Endothelial cell of umbilical vein (primary cell): ENCODE results near the gene LIPH.

Experiments used
- CTCF ChIP-seq, 2 donors: IDR thresholded peaks; 1 replicate in 1 of 2; 2 replicates in 1 of 2; pipeline ENCODE4 v1.5.1; 2011; ENCODE audit warnings: low read length in 2 of 2, mild to moderate bottlenecking in 2 of 2, moderate library complexity in 2 of 2, control low read depth in 1 of 2, inconsistent platforms in 1 of 2, low read depth in 1 of 2; ENCODE audit not compliant: insufficient read depth in 1 of 2; ENCODE audit errors: extremely low read depth in 1 of 2
- EZH2 ChIP-seq: IDR thresholded peaks from 2 replicates; pipeline ENCODE4 v1.6.1; 2012; ENCODE audit warnings: borderline replicate concordance, low read depth, mild to moderate bottlenecking, moderate library complexity, low read length, inconsistent platforms; ENCODE audit not compliant: severe bottlenecking
- GATA2 ChIP-seq: IDR thresholded peaks from 2 replicates; pipeline ENCODE4 v1.7.0; 2011; ENCODE audit warnings: low read depth, mild to moderate bottlenecking, moderate library complexity, mixed read lengths, low read length; ENCODE audit not compliant: insufficient read length, insufficient read depth
- JUN ChIP-seq: IDR thresholded peaks from 2 replicates; pipeline ENCODE4 v1.6.1; 2011; ENCODE audit warnings: borderline replicate concordance, low read depth; ENCODE audit not compliant: insufficient read length, insufficient read depth
- MAX ChIP-seq: IDR thresholded peaks from 2 replicates; pipeline ENCODE4 v1.6.1; 2011; ENCODE audit not compliant: insufficient read depth, insufficient read length
- POLR2A ChIP-seq: IDR thresholded peaks from 2 replicates; pipeline ENCODE4 v1.6.1; 2012; ENCODE audit warnings: low read depth, mild to moderate bottlenecking, control low read depth, low read length
- POLR2AphosphoS5 ChIP-seq: IDR thresholded peaks from 2 replicates; pipeline ENCODE4 v1.6.1; 2012; ENCODE audit warnings: low read depth, mild to moderate bottlenecking, control low read depth, low read length, moderate library complexity; ENCODE audit not compliant: insufficient read depth

- TF ChIP-seq EZH2 (no peak), CTCF (IDR thresholded peaks at IDR 0.05; ENCODE audit: extremely low read depth in 1 of 2, insufficient read depth in 1 of 2, low read depth in 1 of 2, low read length in 2 of 2) (no peak), POLR2A (no peak), MAX (no peak), JUN (no peak), GATA2 (no peak), POLR2AphosphoS5 (no peak)
Observed at GRCh38 chr3:185477316-185477715, 75.1 kb downstream of the LIPH start.
